Glomerular endothelial cell (primary cell): ENCODE data around the gene CHAT. TPM values are rescaled to one million over a fixed set of nuclear protein-coding genes. Genes with fewer than 3 reads are reported as not detected.

ENCODE experiments used
- DNase-seq: peaks from one replicate; pipeline ENCODE4 v3.0.0-alpha.2; 2011; ENCODE audit warnings: low read depth, low spot score; ENCODE audit errors: extremely low read depth
- total RNA-seq: library from RNA; depleted of rRNA; stranded (reverse); fragments of >200 nt; gene quantifications from 2 replicates; pipeline ENCODE4 v1.2.3, GENCODE V29; 2015

Gene CHAT
- total RNA-seq, 1 donor from 2014 or later: not detected

DNA sequence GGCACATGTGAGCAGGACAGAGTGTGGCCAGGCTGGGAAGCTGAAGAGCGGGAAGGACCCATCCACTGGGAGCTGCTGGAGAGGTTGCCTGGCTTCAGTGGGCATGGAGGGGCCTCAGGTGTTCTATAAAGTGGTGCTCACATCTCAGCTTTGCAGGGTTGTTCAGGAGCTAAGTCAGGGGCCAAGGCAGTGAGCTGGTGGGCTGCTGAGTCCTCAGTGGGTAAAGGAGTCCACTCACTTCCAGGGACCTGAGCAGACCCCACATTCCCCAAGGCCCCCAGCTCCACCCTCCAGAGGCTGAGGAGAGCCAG, 36.8 kb downstream of the CHAT start:
- no peak for DNase-seq

DNA sequence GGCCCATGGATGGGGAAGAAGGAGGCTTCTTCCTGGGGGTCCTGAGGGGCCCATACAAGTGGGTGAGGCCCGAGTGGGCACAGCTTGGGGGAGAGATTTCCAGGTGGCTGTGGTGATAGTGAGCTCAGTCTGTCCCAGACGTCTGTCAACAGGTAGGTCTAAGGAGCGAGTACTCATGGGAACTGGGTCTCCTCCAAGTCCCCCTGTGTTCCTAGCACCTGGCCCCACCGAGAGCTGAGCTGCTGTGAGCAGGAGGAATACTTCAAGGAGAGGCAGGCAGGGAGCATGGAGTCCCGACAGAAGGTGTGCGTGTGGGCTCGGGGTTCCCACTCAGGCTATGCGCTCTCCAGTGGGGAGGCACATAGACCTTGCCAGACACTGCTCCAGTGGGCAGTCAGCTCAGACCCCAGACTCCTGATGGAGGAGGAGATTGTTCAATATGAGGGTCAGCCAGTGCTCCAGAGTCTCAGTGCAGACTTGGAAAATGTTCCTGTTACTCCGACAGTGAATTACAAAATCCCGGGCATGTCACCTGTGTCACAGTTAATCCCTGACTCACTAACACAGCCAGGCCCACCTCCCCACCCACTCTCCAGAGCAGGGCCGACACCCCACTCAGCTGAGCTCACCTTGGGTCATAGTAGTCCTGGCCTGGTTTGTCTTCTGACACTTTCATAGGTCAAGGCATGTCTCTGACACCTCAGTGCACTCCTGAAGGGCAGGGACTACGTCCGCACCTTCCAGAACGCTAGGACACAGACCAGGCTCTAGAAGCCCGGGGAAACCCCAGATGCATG, 37.4 kb downstream of the CHAT start:
- DNase-seq: no peak

DNA sequence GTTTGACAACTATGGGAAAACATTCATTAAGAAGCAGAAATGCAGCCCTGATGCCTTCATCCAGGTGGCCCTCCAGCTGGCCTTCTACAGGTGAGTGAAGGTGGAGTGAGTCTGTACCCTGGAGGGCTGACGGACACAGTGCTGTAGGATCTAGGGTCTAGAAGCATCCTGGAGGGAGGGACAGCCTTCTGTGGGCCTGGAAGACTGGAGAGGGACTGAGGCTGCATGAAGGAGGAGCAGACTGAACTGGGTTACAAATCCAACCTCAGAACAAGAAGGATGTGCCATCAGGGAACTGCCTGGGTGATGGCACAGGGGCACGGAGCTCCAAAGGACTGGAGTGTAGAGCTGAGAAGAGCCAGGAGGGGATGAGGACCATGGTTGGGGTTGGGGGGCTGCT, 38.1 kb downstream of the CHAT start:
- no peak for DNase-seq

DNA sequence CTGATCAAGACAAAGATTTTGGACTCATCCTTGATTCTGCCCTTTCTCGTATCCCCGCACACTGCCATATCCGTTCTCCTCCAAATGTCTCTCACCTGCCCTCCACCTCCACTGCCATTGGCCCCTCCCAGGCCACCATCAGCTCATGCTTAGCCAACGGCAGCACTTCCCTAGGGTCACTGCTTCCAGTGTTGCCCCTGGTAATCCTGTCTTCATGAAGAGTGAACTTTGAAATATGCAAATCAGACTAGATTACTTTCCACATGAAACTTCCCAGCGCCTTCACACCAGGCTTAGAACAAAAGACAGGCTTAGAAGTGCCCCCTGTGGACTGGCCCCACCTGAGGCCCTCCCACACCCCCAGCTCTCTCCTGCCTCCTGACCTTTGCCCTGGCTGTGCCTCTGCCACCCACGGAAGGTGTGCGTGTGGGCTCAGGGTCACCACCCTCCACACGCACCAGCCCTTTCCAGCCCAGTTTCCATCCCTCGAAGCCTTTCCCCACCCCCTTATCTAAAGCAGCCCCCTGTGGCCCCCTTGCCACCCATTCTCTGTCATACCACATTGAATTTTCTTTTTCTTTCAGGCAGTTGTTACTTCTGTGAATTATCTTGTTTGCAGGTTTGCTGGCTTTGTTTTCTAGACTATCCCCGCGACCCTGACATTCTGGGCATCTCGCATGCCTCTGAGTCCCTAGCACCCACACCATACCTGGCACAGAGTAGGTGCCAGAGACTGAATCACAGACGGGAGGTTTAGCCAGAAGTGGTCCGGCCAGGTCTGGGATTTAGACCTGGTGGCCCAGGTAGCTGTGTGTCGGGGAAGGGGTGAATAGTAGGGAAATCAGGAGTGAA, 38.8 kb downstream of the CHAT start:
- no peak for DNase-seq

DNA sequence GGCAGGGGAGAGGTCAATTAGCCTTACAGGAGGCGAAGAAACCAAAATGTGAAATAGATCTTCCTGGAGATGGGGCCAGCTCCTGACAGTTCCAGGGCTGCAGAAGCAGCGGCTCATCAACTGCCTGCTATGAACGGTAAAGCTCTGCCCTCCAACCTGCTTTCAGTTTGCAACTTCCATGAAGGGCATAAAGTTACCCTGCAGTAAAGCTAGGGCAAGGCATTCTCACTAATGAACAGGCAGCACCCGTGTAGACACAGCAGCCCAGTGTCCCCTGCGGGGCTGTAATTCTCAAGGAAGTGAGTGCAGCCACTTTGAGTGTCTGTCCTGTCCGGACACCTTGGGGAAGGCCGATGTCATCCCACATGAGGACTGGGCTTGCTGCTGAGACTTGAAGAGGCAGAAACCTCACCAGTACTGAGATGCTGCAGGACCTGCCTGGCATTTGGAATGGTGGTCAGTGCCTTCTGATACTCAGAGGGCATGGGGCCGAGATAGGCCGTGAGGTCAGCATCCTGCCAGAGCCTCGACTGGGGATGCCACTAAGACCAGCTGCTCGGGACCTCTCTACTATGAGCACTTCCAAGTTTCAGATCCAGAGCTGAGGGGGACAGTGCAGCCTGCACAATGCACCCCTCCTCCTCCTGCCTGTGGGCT, 39.6 kb downstream of the CHAT start:
- no peak for DNase-seq

DNA sequence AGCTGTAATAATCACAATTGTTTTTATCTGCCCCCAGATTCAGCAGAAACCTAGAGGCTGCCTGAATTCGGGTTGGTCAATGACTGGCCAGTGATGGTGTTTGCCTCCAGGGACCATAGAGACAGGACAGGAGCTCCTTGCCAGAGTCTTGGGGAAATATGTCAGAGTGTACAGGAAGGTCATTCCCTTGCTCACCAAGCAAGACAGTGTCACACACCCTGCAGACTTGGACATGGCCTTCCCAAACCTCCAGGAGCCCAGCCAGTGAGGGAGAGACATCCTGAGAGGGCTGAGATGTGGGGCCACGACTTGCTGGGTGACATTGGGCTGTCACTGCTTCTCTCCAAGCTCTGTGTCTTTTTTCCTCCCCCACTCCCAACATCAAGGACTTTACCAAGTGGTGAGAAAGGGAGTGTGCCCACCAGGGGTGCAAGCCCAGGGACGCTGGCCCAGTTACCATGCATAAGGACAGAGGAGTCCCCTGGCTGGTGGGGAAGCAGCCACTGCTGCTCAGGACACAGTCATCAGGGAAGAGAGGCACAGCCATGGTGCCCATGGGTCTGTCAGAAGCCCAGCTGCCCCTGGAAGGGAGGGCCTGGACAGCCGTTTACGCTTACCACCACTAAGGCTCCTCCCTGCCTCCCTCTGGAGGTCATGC, 40.3 kb downstream of the CHAT start:
- DNase-seq: no peak

DNA sequence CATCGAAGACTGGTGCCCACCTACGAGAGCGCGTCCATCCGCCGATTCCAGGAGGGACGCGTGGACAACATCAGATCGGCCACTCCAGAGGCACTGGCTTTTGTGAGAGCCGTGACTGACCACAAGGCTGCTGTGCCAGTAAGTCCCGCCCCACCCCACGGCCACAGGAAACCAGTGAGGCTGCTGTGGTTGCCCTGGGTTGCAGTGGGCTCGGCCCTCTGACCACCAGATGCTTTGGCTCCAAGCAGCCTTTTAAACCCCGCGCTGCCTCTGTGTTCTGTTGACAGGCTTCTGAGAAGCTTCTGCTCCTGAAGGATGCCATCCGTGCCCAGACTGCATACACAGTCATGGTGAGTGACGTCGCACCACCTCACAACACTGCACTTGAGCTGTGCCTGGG, 41.3 kb downstream of the CHAT start:
- no peak for DNase-seq

DNA sequence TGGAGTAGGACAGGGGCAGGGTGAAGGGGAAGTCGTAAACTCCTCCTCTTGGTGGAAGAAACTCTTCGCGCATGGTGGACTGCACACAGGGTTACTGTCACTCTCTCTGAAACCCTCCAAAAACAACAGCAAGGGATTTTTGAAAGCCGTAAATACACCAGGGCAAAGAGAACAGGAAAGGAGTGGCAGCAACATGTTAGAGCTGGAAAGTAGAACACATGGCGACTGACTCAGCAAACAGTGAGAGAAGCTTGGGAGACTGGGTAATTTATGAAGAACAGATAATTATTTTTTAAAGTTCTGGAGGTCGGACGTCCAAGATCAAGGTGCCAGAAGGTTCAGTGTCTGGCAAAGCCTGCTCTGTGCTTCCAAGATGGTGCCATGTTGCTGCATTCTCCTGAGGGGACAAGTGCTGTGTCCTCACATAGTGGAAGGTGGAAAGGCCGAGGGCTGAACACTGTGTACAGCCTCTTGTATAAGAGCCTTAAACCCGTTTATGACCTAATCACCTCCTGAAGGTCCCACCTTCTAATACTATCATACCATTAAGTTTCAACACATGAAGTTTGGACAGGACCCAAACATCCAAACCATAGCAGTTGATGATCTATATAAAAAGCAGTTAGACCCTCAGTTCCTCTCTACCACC, 43.1 kb downstream of the CHAT start:
- DNase-seq: no peak

DNA sequence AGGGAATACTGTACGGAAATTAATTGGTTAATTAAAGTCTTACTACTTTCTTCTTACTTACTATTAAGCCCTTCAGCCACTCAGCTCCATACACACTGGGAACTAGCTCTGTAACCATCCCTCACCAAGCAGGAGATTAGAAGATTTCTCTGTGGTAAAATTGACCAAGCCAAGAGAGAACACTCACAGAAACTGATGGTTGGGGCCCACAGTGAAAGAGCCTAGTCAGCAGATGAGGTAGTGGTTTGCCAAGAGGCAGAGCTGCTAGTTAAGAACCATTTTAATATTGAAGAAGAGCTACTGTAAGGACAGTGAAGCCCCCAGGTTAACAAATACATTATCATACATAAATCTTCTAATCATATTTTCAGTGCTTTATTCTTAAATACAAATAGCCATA, 43.8 kb downstream of the CHAT start:
- DNase-seq: no peak

DNA sequence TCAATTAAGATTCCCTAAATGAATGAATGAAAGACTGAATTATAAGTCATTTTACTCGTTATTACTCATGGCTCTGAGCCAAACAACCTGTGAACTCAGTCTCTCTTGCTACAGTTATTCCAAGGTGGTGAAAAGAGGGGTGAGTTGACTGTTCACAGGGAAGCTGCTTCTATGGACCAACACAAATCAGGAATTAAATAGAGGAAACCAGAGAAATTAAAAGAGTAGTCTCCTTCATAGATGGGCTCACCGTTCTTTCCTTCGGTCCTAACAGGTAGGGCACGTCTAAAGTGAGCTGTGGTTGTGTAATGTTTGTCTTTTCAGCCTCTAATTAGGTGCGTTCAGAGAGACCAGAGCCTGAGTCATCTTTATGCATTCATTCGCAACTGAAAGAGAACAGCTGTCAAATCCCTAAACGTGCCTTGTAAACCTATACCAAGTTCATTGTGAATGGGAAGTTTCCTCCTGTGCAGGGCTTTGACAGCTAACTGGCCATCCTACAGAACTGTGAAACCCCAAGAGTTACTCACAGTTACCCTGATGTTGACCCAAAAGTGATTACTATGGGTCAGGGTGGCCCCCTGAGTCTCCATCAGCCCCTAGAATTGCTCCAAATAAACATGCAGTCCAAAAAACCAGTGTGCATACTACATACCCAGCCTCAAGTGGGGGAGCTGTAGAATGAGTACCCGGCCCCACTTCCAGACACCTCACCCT, 47.5 kb downstream of the CHAT start:
- no peak for DNase-seq

DNA sequence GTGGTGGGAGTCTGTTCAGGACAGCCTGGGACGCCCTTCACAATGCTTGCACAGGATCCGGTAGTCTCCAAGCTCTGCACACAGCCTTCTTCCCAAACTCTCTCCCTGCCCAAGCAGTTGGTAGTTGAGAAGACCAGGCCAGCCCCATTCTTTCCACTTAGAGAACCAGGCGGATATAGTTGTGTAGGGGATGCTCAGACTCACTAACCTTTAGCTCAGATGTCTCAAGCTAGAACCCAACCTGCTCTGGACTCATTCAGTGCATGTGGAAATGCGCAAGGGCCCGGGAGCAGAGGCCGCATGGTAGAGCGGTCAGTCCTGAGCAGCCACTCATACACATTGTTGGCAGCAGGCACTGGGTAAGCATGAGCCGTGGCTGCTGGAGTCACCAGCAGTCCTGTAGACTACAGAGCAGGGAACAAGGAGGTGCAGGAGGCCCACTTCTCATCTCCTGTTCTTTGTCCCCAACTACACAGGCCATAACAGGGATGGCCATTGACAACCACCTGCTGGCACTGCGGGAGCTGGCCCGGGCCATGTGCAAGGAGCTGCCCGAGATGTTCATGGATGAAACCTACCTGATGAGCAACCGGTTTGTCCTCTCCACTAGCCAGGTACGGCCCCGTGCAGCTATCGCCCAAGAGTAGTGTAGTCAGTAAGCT, 48.5 kb downstream of the CHAT start:
- DNase-seq: no peak

GRCh38 chr10:49663596-49663995, 49.8 kb downstream of the CHAT start:
- DNase-seq: no peak

- no peak for DNase-seq
Measured at GRCh38 chr10:49664006-49664841, 50.4 kb downstream of the CHAT start.

GRCh38 chr10:49664842-49665355, 51.1 kb downstream of the CHAT start:
- DNase-seq: no peak

DNA sequence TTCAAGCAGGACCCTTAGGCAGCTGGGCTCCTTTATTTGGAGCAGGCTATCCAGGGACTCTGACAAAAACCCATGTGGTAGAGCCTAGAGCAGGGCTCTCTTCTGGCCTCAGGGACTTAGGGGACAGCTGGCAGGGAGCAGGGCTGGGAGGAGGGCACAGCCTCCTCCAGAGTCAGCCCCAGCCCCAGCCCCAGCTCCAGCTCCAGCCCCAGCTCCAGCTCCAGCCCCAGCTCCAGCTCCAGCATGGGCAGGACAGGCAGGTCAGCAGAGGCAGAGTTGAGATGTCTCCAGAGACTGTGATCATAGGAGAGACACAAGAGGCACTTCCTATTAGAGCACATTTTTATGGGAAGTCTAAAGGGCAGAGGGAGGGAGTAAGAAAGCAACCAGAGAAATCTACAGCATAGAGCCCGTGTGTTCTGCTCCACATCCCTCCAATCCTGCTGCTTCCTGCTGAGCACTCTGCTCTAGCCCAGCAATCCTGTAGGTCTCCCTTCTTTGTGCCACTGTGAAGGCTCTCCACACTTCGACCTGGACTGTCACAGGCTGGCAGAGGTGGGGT, 52.3 kb downstream of the CHAT start:
- no peak for DNase-seq

DNA sequence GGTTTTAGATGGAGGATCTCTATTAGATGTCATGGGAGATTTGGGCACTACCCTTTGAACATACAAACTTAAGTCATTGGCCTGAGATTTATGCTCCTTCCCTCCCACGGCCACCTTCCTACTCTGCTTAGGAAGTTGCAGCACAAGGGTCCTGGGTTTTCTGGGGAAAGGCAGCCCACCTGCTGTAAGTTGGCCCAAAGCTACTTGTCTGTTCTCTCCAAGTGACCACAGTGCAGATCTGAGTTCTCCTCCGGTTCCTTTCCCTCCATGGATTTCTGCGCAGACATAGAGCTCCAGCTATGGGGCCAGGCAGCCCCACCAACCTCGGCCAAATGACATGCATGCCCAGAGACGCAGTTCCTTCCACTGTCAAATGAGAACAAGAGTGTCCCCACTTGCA, 52.8 kb downstream of the CHAT start:
- DNase-seq: no peak

- no peak for DNase-seq
Measured at GRCh38 chr10:49667991-49668390, 54.2 kb downstream of the CHAT start.

DNA sequence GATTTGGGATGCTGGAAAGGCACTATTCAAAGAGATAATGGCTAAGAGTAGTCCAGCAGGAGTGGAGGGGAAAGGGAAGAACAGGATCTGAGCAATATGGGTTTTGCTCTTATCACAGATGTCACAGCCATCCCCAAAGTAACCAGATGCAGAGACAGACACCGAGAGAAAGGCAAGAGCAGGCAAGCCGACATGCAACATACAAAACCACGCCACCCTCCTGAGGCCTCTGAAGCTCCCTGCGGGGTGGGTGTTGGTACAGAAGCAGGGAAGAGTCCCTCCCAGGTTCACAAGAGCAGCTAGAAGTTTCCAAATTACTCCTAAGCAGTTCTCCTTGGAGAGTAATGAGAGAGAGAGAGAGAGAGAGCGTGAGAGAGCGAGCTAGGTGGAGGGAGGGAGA, 54.8 kb downstream of the CHAT start:
- no peak for DNase-seq
